Ascending aorta (tissue), 2 donors: ENCODE data around the gene FAM3C. TPM values are rescaled to one million over a fixed set of nuclear protein-coding genes. Genes with fewer than 3 reads are reported as not detected.

Experiments
- DNase-seq, 2 donors: peaks; one replicate each; pipeline ENCODE4 v3.0.0-alpha.2; 2019; ENCODE audit warnings: low spot score in 2 of 2
- H3K27ac ChIP-seq, 2 donors: fragments of 200-600 bp; sonication (generic); one replicate each; pipeline ENCODE4 v1.5.1; 2016 to 2017; ENCODE audit warnings: mild to moderate bottlenecking in 1 of 2
- H3K27me3 ChIP-seq: fragments of 200-600 bp; sonication (generic); one replicate; pipeline ENCODE4 v1.5.1; 2017
- H3K36me3 ChIP-seq, 2 donors: fragments of 200-600 bp; sonication (generic); one replicate each; pipeline ENCODE4 v1.5.1; 2016
- H3K4me1 ChIP-seq, 2 donors: fragments of 200-600 bp; sonication (generic); one replicate each; pipeline ENCODE4 v1.5.1; 2016 to 2017; ENCODE audit warnings: mild to moderate bottlenecking in 1 of 2
- H3K4me3 ChIP-seq, 2 donors: fragments of 200-600 bp; sonication (generic); one replicate each; pipeline ENCODE4 v1.5.1; 2016 to 2017; ENCODE audit warnings: mild to moderate bottlenecking in 1 of 2
- H3K9me3 ChIP-seq, 2 donors: fragments of 200-600 bp; sonication (generic); one replicate each; pipeline ENCODE4 v1.5.1; 2016
- CTCF ChIP-seq, 3 experiments: fragments of 200-600 bp in 2 of 3; fragments of 450-650 bp in 1 of 3; sonication (generic) in 2 of 3; IDR thresholded peaks; one replicate each; pipeline ENCODE4 v1.5.1; 2016 to 2019; ENCODE audit warnings: antibody characterized with exemption in 3 of 3, mild to moderate bottlenecking in 1 of 3, moderate library complexity in 1 of 3
- intact Hi-C: fragments of 100-400 bp; cut with DNase I; formaldehyde crosslinking; loops from one replicate; pipeline ENCODE4 v1.15.1; 2023
- total RNA-seq: library from RNA; depleted of rRNA; stranded (reverse); fragments of >200 nt; gene quantifications from one replicate; pipeline ENCODE4 v1.1.0, GENCODE V29; 2016

Gene FAM3C
- total RNA-seq, 1 donor from 2014 or later, result 27.6 TPM

GRCh38 chr7:121300685-121301420 is 95.3 kb downstream of the FAM3C start:
- no peak for DNase-seq
- H3K27me3 ChIP-seq, result no peaks in the 10 kb centered on the region
- H3K4me1 ChIP-seq, result no peaks in the 10 kb centered on the region
- intact Hi-C loops, result no loop called here
- H3K4me3 ChIP-seq, result no peak overlapping the region
- H3K27ac ChIP-seq, result no peak overlapping the region
- TF ChIP-seq CTCF (IDR thresholded peaks at IDR 0.05), result no peak
- H3K36me3 ChIP-seq, result peaks cover 0 to 8% of the 10 kb centered on the region in 2 donors
- no peaks in the 10 kb centered on the region for H3K9me3 ChIP-seq

Other genes with a start within 250 kb of the FAM3C start
- gene WNT16, start 67.3 kb downstream of the FAM3C start, total RNA-seq, result not detected